ENCODE data around the gene KRT20. TPM values are rescaled to one million over a fixed set of nuclear protein-coding genes. Genes with fewer than 3 reads are reported as not detected.

The KRT20 gene
- total RNA-seq, 3 donors from 2014 or later (not counting 1 experiment from before 2014, with no cell fraction given): not detected

DNA sequence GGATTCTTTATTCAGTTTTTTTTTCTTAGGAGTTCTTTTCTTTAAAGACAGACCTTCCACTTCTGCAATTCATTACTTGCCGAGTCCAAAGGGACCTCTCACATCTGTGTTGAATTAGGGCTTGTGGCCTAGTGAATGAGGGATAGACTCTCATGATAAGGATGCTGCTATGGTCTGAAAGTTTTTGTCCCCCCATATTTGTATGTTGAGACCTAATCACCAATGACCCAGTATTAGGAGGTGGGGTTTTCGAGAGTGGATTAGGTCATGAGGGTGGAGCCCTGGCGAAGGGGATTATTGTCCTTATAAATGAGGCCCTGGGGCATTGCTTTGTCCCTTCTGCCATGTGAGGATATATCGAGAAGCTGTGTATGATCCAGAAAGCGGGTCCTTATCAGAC lies 27.5 kb downstream of the KRT20 start:
- TF ChIP-seq, protein P1, sequence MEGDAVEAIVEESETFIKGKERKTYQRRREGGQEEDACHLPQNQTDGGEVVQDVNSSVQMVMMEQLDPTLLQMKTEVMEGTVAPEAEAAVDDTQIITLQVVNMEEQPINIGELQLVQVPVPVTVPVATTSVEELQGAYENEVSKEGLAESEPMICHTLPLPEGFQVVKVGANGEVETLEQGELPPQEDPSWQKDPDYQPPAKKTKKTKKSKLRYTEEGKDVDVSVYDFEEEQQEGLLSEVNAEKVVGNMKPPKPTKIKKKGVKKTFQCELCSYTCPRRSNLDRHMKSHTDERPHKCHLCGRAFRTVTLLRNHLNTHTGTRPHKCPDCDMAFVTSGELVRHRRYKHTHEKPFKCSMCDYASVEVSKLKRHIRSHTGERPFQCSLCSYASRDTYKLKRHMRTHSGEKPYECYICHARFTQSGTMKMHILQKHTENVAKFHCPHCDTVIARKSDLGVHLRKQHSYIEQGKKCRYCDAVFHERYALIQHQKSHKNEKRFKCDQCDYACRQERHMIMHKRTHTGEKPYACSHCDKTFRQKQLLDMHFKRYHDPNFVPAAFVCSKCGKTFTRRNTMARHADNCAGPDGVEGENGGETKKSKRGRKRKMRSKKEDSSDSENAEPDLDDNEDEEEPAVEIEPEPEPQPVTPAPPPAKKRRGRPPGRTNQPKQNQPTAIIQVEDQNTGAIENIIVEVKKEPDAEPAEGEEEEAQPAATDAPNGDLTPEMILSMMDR (IDR thresholded peaks at IDR 0.05): no peak

DNA sequence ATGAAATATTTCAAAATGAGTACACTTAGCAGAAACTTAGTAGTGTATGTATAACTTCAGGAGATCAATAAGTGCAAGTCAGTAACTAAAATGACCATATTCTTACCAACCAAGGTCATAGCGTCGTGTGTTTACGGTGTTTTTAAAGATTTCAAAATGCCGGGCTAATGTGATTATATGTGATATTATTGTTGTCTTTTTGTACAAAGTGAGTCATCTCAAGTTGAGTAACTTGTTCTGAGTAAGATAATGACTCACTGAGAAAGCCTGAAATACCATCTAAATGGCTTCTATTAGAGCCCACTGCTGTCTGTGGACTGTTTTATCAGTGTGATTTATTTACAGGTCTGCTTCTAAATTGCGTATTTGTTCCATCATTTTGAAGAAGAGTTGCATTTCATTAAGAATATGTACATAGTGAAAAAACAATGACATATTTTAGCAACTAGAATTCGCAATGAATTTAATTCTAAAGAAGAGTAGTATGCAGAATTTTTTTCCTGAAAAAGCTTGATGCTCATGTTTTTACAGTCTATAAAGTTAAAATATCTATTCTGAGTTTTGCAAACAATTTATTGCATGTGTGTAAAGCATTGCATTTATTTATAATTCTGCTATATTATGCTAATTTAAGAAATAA lies 30.7 kb downstream of the KRT20 start:
- peak in 1 of 3 donors; percentile 43 for ATAC-seq
- no peaks in the 10 kb centered on the region for H3K36me3 Mint-ChIP-seq
- H3K4me3 ChIP-seq (ENCODE audit: low read length): no peak overlapping the region
- TF ChIP-seq, protein P1 (IDR thresholded peaks at IDR 0.05): no peak
- no peaks in the 10 kb centered on the region for H3K9me3 ChIP-seq (ENCODE audit: control insufficient read depth, insufficient read depth, low read length)
- peaks cover 24 to 44% of the 10 kb centered on the region in 2 donors for H3K27me3 Mint-ChIP-seq (ENCODE audit: low read depth in 2 of 2)
- no peaks in the 10 kb centered on the region for H3K36me3 ChIP-seq (ENCODE audit: control insufficient read depth, insufficient read depth, low read length)
- 63% methylated on average over 1 of the region's 6 CpGs for WGBS (ENCODE audit: insufficient coverage)
- no peaks in the 10 kb centered on the region for H3K4me1 ChIP-seq (ENCODE audit: control insufficient read depth, insufficient read depth, low read length)
- no peak overlapping the region for H3K27ac ChIP-seq (ENCODE audit: low read length)
- H3K27ac Mint-ChIP-seq: no peak overlapping the region
- DNase-seq: no peak
- no peaks in the 10 kb centered on the region for H3K9me3 Mint-ChIP-seq
- intact Hi-C loops (cut with micrococcal nuclease): no loop called here
- peaks cover 6% of the 10 kb centered on the region for H3K27me3 ChIP-seq (ENCODE audit: control insufficient read depth, insufficient read depth, low read length)
- no peak overlapping the region for H3K4me3 Mint-ChIP-seq
- no peaks in the 10 kb centered on the region for H3K4me1 Mint-ChIP-seq

More for the DNA sequence above, 27.5 kb downstream of the KRT20 start:
- ATAC-seq (no peak), DNase-seq (no peak)
- Histone ChIP-seq H3K27ac (ENCODE audit: low read length) (no peak overlapping the region), H3K27me3 (ENCODE audit: control insufficient read depth, insufficient read depth, low read length) (peaks cover 1% of the 10 kb centered on the region), H3K36me3 (ENCODE audit: control insufficient read depth, insufficient read depth, low read length) (no peaks in the 10 kb centered on the region), H3K9me3 (ENCODE audit: control insufficient read depth, insufficient read depth, low read length) (no peaks in the 10 kb centered on the region), H3K4me1 (ENCODE audit: control insufficient read depth, insufficient read depth, low read length) (no peaks in the 10 kb centered on the region), H3K4me3 (ENCODE audit: low read length) (no peak overlapping the region)
- H3K4me1 Mint-ChIP-seq: no peaks in the 10 kb centered on the region
- WGBS (ENCODE audit: insufficient coverage): 91% methylated on average over 4 of the region's 5 CpGs
- no peaks in the 10 kb centered on the region for H3K36me3 Mint-ChIP-seq
- no peak overlapping the region for H3K4me3 Mint-ChIP-seq
- H3K9me3 Mint-ChIP-seq: no peaks in the 10 kb centered on the region
- no peak overlapping the region for H3K27ac Mint-ChIP-seq
- H3K27me3 Mint-ChIP-seq (ENCODE audit: low read depth in 2 of 2): peaks cover 20 to 49% of the 10 kb centered on the region in 2 donors
- intact Hi-C loops (cut with micrococcal nuclease): no loop called here

DNA sequence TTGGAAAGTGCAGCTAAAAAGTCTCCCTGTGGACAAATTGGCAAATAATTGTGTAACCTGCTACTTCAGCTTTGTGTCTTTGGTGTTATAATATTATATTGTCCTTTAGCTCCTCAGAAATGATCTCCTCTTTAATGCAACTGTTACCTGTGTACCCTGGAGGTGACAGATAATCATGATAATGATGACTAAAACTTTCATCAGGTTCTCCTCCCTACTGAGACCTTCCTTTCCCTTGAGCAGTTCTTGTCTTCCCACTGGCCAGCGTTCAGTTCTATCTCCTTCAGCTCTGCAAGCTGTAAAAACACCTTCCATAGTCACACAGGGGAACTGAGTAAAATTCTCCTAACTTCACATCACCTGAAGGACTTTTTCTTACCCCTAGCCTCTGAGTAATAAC lies 32.7 kb downstream of the KRT20 start:
- H3K4me3 ChIP-seq (ENCODE audit: low read length): no peak overlapping the region
- H3K27ac ChIP-seq (ENCODE audit: low read length): no peak overlapping the region
- intact Hi-C loops (cut with micrococcal nuclease): no loop called here
- Mint-ChIP-seq H3K27ac (no peak overlapping the region), H3K4me3 (no peak overlapping the region), H3K36me3 (no peaks in the 10 kb centered on the region), H3K4me1 (no peaks in the 10 kb centered on the region), H3K9me3 (no peaks in the 10 kb centered on the region), H3K27me3 (ENCODE audit: low read depth in 2 of 2) (peaks cover 30 to 42% of the 10 kb centered on the region in 2 donors)
- no peaks in the 10 kb centered on the region for H3K4me1 ChIP-seq (ENCODE audit: control insufficient read depth, insufficient read depth, low read length)
- H3K36me3 ChIP-seq (ENCODE audit: control insufficient read depth, insufficient read depth, low read length): no peaks in the 10 kb centered on the region
- no peak for DNase-seq
- H3K9me3 ChIP-seq (ENCODE audit: control insufficient read depth, insufficient read depth, low read length): no peaks in the 10 kb centered on the region
- H3K27me3 ChIP-seq (ENCODE audit: control insufficient read depth, insufficient read depth, low read length): peaks cover 9% of the 10 kb centered on the region
- no peak for ATAC-seq
- 65% methylated on average over 1 of the region's 1 CpG for WGBS (ENCODE audit: insufficient coverage)
- TF ChIP-seq, protein P1 (IDR thresholded peaks at IDR 0.05): no peak

All from natural killer cell (primary cell).